Kidney (tissue), 14 donors: Measurements from ENCODE around the gene CTSE. TPM values are rescaled to one million over a fixed set of nuclear protein-coding genes. Genes with fewer than 3 reads are reported as not detected.
A peak's percentile ranks its signal among the peaks of the same experiment; 100 is the strongest.
"Not testable (repeated sequence)": the region's sequence is repeated elsewhere in the genome, so short reads cannot be mapped to it uniquely, and the experiment has no call there.

Experiments used
- DNase-seq, 5 donors: peaks; one replicate each; pipeline ENCODE4 v3.0.0-alpha.2; 2013 to 2020
- FAIRE-seq: peaks from 2 replicates; lab custom pipeline; 2012; peaks lifted over from hg19 to GRCh38; lab: Jason Lieb, UNC
- H3K27ac ChIP-seq, 2 donors: one replicate each; pipeline ENCODE4 v1.7.0; 2013; ENCODE audit warnings: low read depth in 2 of 2, low read length in 2 of 2, inconsistent platforms in 1 of 2
- H3K27me3 ChIP-seq: one replicate; pipeline ENCODE4 v1.7.1; 2013; ENCODE audit warnings: low read length, inconsistent platforms; ENCODE audit not compliant: control insufficient read depth, insufficient read depth
- H3K36me3 ChIP-seq, 3 donors: one replicate each; pipeline versions ENCODE4 v1.7.0 to v1.7.1; 2013; ENCODE audit warnings: low read length in 3 of 3, control low read depth in 1 of 3, inconsistent platforms in 1 of 3; ENCODE audit not compliant: insufficient read depth in 3 of 3, control insufficient read depth in 2 of 3
- H3K4me1 ChIP-seq, 3 donors: one replicate each; pipeline versions ENCODE4 v1.7.0 to v1.7.1; 2013; ENCODE audit warnings: low read length in 3 of 3, inconsistent platforms in 1 of 3, low read depth in 1 of 3; ENCODE audit not compliant: control insufficient read depth in 2 of 3, insufficient read depth in 2 of 3
- H3K4me3 ChIP-seq, 3 donors: one replicate each; pipeline versions ENCODE4 v1.7.0 to v1.8.1; 2013; ENCODE audit warnings: low read length in 3 of 3, control low read depth in 1 of 3, inconsistent platforms in 1 of 3
- H3K9ac ChIP-seq, 3 donors: one replicate each; pipeline versions ENCODE4 v1.7.0 to v1.7.1; 2013; ENCODE audit warnings: low read length in 3 of 3, control low read depth in 1 of 3, inconsistent platforms in 1 of 3
- H3K9me3 ChIP-seq, 3 donors: one replicate each; pipeline versions ENCODE4 v1.7.0 to v1.7.1; 2013; ENCODE audit warnings: low read length in 3 of 3, control low read depth in 1 of 3, inconsistent platforms in 1 of 3; ENCODE audit not compliant: control insufficient read depth in 2 of 3, insufficient read depth in 1 of 3
- CTCF ChIP-seq: IDR thresholded peaks from 3 replicates; pipeline ENCODE4 v1.5.1; 2012; ENCODE audit warnings: mild to moderate bottlenecking, moderate library complexity, borderline replicate concordance; ENCODE audit not compliant: insufficient read depth; ENCODE audit errors: extremely low read depth
- intact Hi-C: fragments of 100-400 bp; cut with DNase I; formaldehyde crosslinking; loops from one replicate; pipeline ENCODE4 v1.11.1; 2022
- polyA plus RNA-seq: library from polyadenylated mRNA; stranded (reverse); fragments of 350-450 nt; fragmentation: Illumina TruSeq; extraction: RNeasy Lipid Tissue Mini Kit (QIAGEN cat#74804); gene quantifications from one replicate; pipeline ENCODE4 v1.2.3, GENCODE V29; 2014; ENCODE audit warnings: low read depth, low replicate concordance; ENCODE audit not compliant: insufficient read depth
- total RNA-seq: library from RNA; stranded (reverse); fragmentation: NEBNext Ultra II Directional; extraction: Animal tissue kit (Norgen Biotek cat#: 25700); gene quantifications from one replicate; pipeline ENCODE4 v1.2.1, GENCODE V29; 2021
- donor health status: control.
- donor health status: control.
- donor health status: control.
- donor health status: control.
- donor health status: control.
- donor health status: DM: yes; HTN: yes; CAD: no.
- donor health status: Normal renal cell carcinoma (clear cell type).

Gene CTSE
- total and polyA plus RNA-seq, 2 donors from 2014 or later: 1.6 TPM; not detected in 1

- Histone ChIP-seq H3K4me1 (no peaks in the 10 kb centered on the region), H3K36me3 (no peaks in the 10 kb centered on the region), H3K4me3 (no peak overlapping the region), H3K27me3 (no peaks in the 10 kb centered on the region), H3K9ac (no peak overlapping the region), H3K27ac (no peak overlapping the region), H3K9me3 (no peaks in the 10 kb centered on the region)
- intact Hi-C loops: no loop called here
- FAIRE-seq (no peak), DNase-seq (no peak)
- TF ChIP-seq CTCF: no peak
These were observed 44.0 kb upstream of the CTSE start for GRCh38 chr1:206067486-206068227.

GRCh38 chr1:206066479-206067171 lies 42.9 kb upstream of the CTSE start:
- no peaks in the 10 kb centered on the region for H3K27me3 ChIP-seq
- no peak overlapping the region for H3K27ac ChIP-seq
- FAIRE-seq (no peak), DNase-seq (peak in 2 of 5 donors; percentile 25 to 31)
- no peak overlapping the region for H3K9ac ChIP-seq
- TF ChIP-seq CTCF: no peak
- no peaks in the 10 kb centered on the region for H3K36me3 ChIP-seq
- intact Hi-C loops: no loop called here
- no peaks in the 10 kb centered on the region for H3K4me1 ChIP-seq
- H3K4me3 ChIP-seq: no peak overlapping the region
- no peaks in the 10 kb centered on the region for H3K9me3 ChIP-seq

GRCh38 chr1:206065547-206066145 lies 42.0 kb upstream of the CTSE start:
- Histone ChIP-seq H3K36me3 (no peaks in the 10 kb centered on the region), H3K4me3 (no peak overlapping the region), H3K9ac (no peak overlapping the region), H3K27me3 (no peaks in the 10 kb centered on the region), H3K9me3 (no peaks in the 10 kb centered on the region), H3K4me1 (no peaks in the 10 kb centered on the region), H3K27ac (no peak overlapping the region)
- no peak for DNase-seq
- FAIRE-seq: no peak
- no peak for TF ChIP-seq CTCF
- intact Hi-C loops: no loop called here

- H3K4me1 ChIP-seq, H3K27me3 ChIP-seq, H3K9ac ChIP-seq, H3K4me3 ChIP-seq, intact Hi-C loops, FAIRE-seq, H3K36me3 ChIP-seq, H3K9me3 ChIP-seq, H3K27ac ChIP-seq, DNase-seq: not testable (repeated sequence)
These were observed 40.8 kb upstream of the CTSE start for GRCh38 chr1:206064501-206064900.

GRCh38 chr1:206064001-206064400 lies 40.3 kb upstream of the CTSE start:
- H3K9me3 ChIP-seq, intact Hi-C loops, H3K4me3 ChIP-seq, FAIRE-seq, H3K27me3 ChIP-seq, H3K9ac ChIP-seq, H3K4me1 ChIP-seq, H3K27ac ChIP-seq, DNase-seq, H3K36me3 ChIP-seq: not testable (repeated sequence)
